GM12872 (cell line): ENCODE results near the gene CDK5R1.

Experiments
- CTCF ChIP-seq: IDR thresholded peaks from 3 replicates; pipeline ENCODE4 v1.5.1; 2011; ENCODE audit warnings: low read depth, mild to moderate bottlenecking, low read length, moderate library complexity; ENCODE audit not compliant: insufficient read depth

CDK5R1 gene

DNA sequence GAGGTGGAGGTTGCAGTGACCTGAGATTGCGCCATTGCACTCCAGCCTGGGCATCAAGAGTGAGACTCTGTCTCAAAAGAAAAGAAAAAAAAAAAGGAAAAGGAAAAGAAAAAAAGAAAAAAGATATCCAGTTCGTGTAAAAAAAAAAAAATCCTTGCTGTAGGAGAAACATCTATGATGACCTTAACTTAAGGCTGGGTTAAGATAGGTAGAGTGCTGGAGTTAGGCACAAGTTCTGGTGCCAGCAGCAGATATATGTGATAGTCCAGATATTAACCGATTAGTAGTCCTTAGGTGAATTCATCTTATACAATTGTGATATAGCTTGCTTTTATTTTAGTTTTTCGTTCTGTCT, 25.3 kb upstream of the CDK5R1 start:
- no peak for TF ChIP-seq CTCF

- TF ChIP-seq CTCF, result peak; percentile 68
Observed at GRCh38 chr17:32461853-32462617, 24.8 kb upstream of the CDK5R1 start.

DNA sequence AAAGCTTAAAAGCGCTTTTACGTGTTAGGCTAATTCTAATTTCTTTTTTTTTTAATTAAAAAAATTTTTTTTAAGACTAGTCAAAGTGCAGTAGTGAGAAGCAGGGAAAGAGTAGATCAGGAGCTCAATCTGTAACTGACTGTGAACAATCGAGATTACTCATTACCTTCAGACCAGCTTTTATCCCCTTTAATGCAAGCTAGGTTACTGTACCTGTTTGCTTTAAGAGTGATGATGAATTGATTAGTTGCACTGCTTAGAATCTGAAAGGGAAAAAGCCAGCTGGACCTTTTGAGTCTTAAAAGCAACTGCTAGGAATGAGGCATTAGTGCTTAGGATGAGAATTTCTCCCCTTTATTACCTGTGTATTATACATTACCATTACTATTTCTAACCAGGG, 23.5 kb upstream of the CDK5R1 start:
- TF ChIP-seq CTCF, result no peak

- no peak for TF ChIP-seq CTCF
Observed at GRCh38 chr17:32464374-32464773, 22.4 kb upstream of the CDK5R1 start.

- no peak for TF ChIP-seq CTCF
Observed at GRCh38 chr17:32467949-32468348, 18.8 kb upstream of the CDK5R1 start.

GRCh38 chr17:32470405-32471167, 16.2 kb upstream of the CDK5R1 start:
- no peak for TF ChIP-seq CTCF

GRCh38 chr17:32471652-32472051, 15.1 kb upstream of the CDK5R1 start:
- TF ChIP-seq CTCF, result no peak
